ENCODE measurements around the gene HCLS1.
"Not testable (repeated sequence)": the region's sequence is repeated elsewhere in the genome, so short reads cannot be mapped to it uniquely, and the experiment has no call there.

Gene HCLS1

DNA sequence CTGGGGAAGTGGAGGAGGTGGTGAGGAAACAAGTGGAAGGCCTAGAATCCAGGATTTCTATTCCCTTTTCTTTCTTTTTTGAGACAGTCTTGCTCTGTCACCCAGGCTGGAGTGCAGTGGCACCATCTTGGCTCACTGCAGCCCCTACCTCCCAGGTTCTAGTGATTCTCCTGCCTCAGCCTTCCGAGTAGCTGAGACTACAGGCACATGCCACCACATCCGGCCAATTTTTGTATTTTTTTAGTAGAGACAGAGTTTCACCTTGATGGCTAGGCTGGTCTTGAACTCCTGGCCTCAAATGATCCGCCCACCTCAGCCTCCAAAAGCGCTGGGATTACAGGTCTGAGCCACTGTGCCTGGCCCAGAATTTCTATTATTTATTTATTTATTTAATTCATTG, 66.9 kb downstream of the HCLS1 start:
- not testable (repeated sequence) for H3K9ac ChIP-seq (ENCODE audit: low read length); H3K4me1 ChIP-seq (ENCODE audit: insufficient read depth, low read length); H3K9me3 ChIP-seq (ENCODE audit: low read length); H3K27me3 ChIP-seq (ENCODE audit: control insufficient read depth in 1 of 2, insufficient read depth in 2 of 2, low read length in 2 of 2); H3K4me3 ChIP-seq (ENCODE audit: low read depth in 1 of 2, low read length in 2 of 2); H3K36me3 ChIP-seq (ENCODE audit: insufficient read depth, low read length); H3K27ac ChIP-seq (ENCODE audit: low read depth, low read length)

- no peaks in the 10 kb centered on the region for H3K4me1 ChIP-seq (ENCODE audit: insufficient read depth, low read length)
- no peaks in the 10 kb centered on the region for H3K9me3 ChIP-seq (ENCODE audit: low read length)
- no peaks in the 10 kb centered on the region for H3K27me3 ChIP-seq (ENCODE audit: control insufficient read depth in 1 of 2, insufficient read depth in 2 of 2, low read length in 2 of 2)
- H3K27ac ChIP-seq (ENCODE audit: low read depth, low read length) = no peak within 1 kb of the TSS
- no peak within 1 kb of the TSS for H3K9ac ChIP-seq (ENCODE audit: low read length)
- no peaks in the 10 kb centered on the region for H3K36me3 ChIP-seq (ENCODE audit: insufficient read depth, low read length)
- H3K4me3 ChIP-seq (ENCODE audit: low read depth in 1 of 2, low read length in 2 of 2) = no peak within 1 kb of the TSS
Observed at GRCh38 chr3:121592856-121593702, 67.6 kb downstream of the HCLS1 start, which contains the start of gene FBXO40. FBXO40 (plus strand) TSS chr3:121593379; CDS start chr3:121620576, 27,197 bp downstream.

- H3K36me3 ChIP-seq (ENCODE audit: insufficient read depth, low read length) = no peaks in the 10 kb centered on the region
- H3K4me3 ChIP-seq (ENCODE audit: low read depth in 1 of 2, low read length in 2 of 2) = no peak overlapping the region
- H3K9me3 ChIP-seq (ENCODE audit: low read length) = no peaks in the 10 kb centered on the region
- no peak overlapping the region for H3K27ac ChIP-seq (ENCODE audit: low read depth, low read length)
- no peaks in the 10 kb centered on the region for H3K4me1 ChIP-seq (ENCODE audit: insufficient read depth, low read length)
- H3K27me3 ChIP-seq (ENCODE audit: control insufficient read depth in 1 of 2, insufficient read depth in 2 of 2, low read length in 2 of 2) = no peaks in the 10 kb centered on the region
- no peak overlapping the region for H3K9ac ChIP-seq (ENCODE audit: low read length)
Observed at GRCh38 chr3:121584418-121584817, 76.3 kb downstream of the HCLS1 start.

DNA sequence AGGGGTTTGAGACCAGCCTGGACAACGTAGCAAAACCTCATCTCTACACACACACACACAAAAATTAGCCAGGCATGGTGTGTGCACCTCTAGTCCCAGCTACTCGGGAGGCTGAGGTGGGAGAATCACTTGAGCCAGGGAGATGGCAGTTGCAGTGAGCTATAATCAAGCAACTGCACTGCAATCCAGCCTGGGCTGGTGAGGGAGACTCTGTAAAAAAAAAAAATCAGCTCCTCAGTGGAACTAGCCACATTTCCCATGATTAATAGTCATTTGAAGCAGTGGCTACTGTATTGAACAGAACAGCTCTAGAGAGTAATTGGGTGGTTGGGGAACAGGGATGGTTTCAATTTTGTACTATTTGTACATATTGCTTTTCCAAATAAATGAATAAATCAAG, 79.0 kb downstream of the HCLS1 start:
- no peak overlapping the region for H3K27ac ChIP-seq (ENCODE audit: low read depth, low read length)
- H3K4me1 ChIP-seq (ENCODE audit: insufficient read depth, low read length) = no peaks in the 10 kb centered on the region
- no peaks in the 10 kb centered on the region for H3K27me3 ChIP-seq (ENCODE audit: control insufficient read depth in 1 of 2, insufficient read depth in 2 of 2, low read length in 2 of 2)
- H3K36me3 ChIP-seq (ENCODE audit: insufficient read depth, low read length) = no peaks in the 10 kb centered on the region
- H3K9me3 ChIP-seq (ENCODE audit: low read length) = no peaks in the 10 kb centered on the region
- no peak overlapping the region for H3K9ac ChIP-seq (ENCODE audit: low read length)
- no peak overlapping the region for H3K4me3 ChIP-seq (ENCODE audit: low read depth in 1 of 2, low read length in 2 of 2)

All from muscle layer of colon (tissue), 2 donors.